ENCODE data around the gene PSEN1.

PSEN1 gene

GRCh38 chr14:73241481-73242165 lies 105.3 kb downstream of the PSEN1 start:
- no peak for DNase-seq

GRCh38 chr14:73242357-73242901 lies 106.1 kb downstream of the PSEN1 start:
- DNase-seq, result no peak

- DNase-seq, result no peak
Observed at GRCh38 chr14:73243341-73243740, 107.0 kb downstream of the PSEN1 start.

GRCh38 chr14:73243748-73244147 lies 107.4 kb downstream of the PSEN1 start:
- DNase-seq, result no peak

GRCh38 chr14:73244541-73245290 lies 108.4 kb downstream of the PSEN1 start:
- DNase-seq, result no peak

- DNase-seq, result no peak
Observed at GRCh38 chr14:73245480-73246325, 109.4 kb downstream of the PSEN1 start.

GRCh38 chr14:73246387-73247150 lies 110.3 kb downstream of the PSEN1 start:
- no peak for DNase-seq

GRCh38 chr14:73248108-73248868 lies 112.0 kb downstream of the PSEN1 start:
- DNase-seq, result no peak

- DNase-seq, result no peak
Observed at GRCh38 chr14:73249108-73249507, 112.8 kb downstream of the PSEN1 start.

- DNase-seq, result no peak
Observed at GRCh38 chr14:73249564-73250316, 113.4 kb downstream of the PSEN1 start.

GRCh38 chr14:73250317-73250713 lies 114.0 kb downstream of the PSEN1 start:
- DNase-seq, result no peak

- DNase-seq, result no peak
Observed at GRCh38 chr14:73250781-73251500, 114.6 kb downstream of the PSEN1 start.

- no peak for DNase-seq
Observed at GRCh38 chr14:73251516-73252215, 115.4 kb downstream of the PSEN1 start.

- no peak for DNase-seq
Observed at GRCh38 chr14:73252491-73253322, 116.4 kb downstream of the PSEN1 start.

- no peak for DNase-seq
Observed at GRCh38 chr14:73253323-73253610, 117.0 kb downstream of the PSEN1 start.

GRCh38 chr14:73253721-73254120 lies 117.4 kb downstream of the PSEN1 start:
- DNase-seq, result no peak

- no peak for DNase-seq
Observed at GRCh38 chr14:73254247-73255004, 118.1 kb downstream of the PSEN1 start.

- DNase-seq, result no peak
Observed at GRCh38 chr14:73255005-73255400, 118.7 kb downstream of the PSEN1 start.

Data from NCI-H1930 (cell line).